GM19099 (cell line): Measurements from ENCODE around the gene SNUPN.
A peak's percentile ranks its signal among the peaks of the same experiment; 100 is the strongest.

Experiments used
- POLR2A ChIP-seq: IDR thresholded peaks from 3 replicates; pipeline ENCODE4 v1.6.1; 2011; ENCODE audit warnings: low read depth; ENCODE audit not compliant: insufficient read length; ENCODE audit errors: extremely low read depth

Gene SNUPN

DNA sequence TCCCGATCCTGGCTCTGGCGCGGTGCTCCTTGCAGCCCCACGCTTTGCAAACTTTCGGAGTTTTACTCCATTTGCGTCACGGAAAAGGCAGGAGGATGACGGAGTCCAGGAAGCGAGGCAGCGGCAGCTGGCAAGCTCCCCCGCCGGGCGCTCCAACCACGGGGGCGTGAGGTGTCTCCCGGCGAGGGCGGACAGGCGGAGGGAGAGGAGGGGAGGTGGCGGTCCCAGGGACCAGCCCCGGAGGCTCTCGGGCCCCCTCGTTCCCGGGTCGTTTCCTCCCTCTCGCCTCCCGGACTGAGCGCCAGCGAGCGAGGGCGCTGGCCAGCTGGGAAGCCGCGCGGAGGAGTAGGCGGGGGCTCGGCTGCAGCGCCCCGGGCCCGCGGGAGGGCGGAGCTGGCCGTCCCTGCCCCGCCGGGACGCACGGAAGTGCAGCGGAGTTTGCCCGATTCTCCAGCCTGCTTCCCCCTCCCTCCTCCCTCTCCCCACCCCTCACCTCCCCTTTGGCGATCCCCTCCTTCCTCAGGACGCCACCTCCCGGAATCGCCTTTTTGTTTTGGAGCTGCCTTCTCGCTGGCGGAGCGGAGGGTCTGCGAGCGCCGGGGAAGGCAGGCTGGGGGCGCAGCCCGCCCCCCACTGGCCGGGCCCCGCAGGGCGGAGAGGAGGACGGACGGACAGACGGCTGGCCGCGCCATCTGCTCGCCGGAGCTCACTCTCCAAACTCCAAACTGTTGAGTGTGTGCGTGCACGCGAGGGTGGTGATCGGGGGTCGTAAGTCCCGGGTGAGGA is 22.0 kb upstream of the SNUPN start, which contains the start of gene SNX33:
TSS of gene SNX33 (plus strand) at position 543 of the 786 bp plus-strand sequence. CDS start 1,191 bp downstream, outside the sequence.
- no peak for TF ChIP-seq POLR2A

DNA sequence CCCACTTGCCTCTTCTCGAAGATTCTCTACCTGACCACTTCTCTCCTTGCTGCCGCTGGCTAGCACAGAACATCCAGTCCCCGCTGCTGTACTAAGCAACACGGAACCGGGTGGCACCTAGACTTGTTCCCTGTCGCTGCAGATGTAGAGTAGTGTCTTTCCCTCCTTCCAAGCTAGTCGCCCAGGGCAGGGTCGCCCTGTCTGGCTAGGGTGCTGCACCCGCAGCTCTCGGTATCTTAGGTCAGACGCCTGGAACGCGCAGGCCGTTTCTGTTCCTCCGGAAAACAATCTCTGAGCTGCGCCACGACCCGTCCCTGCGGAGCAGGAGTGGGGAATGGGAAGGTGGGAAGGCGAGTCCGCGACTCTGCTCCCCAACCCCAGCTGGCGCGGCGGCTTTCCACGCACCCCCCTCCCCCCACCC is 21.4 kb upstream of the SNUPN start:
- no peak for TF ChIP-seq POLR2A

DNA sequence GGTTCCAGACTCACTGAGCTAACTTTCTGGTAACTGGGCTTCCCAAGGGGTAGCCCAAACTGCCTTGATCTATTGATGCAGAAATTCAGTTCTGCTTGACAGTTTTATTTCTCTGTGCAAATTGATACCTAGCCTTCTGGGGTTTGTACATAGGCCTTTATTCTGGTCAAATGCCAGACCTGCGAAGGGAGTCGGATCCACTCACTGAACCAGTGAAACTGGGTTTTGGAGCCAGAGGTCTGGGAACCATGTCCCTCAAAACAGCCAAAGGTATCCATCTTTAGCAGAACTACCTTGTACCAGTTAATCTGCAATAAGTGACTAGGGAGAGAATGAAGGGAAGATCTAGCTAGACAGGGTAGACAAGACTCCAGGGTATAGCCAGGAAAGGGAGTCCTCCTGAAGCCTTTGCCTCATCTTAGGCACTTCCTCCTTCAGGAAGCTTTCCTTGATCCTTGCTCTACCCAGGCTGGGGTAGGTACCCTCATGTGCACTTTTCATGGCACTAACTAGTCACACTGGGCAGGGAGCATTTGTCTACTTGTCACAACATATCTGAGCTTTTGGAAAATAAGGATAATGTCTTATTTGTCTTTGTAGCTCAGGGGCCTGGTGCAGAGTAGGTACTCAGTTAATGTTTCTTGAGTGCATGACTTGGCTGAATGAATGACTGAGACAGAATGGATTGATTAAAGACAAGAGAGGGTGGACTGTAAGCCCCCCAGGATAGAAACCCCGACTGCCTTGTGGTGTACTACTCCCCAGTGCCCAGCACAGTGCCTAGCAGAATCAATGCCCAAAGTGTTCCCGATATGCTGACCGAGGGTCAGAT is 20.8 kb upstream of the SNUPN start:
- TF ChIP-seq POLR2A: no peak

DNA sequence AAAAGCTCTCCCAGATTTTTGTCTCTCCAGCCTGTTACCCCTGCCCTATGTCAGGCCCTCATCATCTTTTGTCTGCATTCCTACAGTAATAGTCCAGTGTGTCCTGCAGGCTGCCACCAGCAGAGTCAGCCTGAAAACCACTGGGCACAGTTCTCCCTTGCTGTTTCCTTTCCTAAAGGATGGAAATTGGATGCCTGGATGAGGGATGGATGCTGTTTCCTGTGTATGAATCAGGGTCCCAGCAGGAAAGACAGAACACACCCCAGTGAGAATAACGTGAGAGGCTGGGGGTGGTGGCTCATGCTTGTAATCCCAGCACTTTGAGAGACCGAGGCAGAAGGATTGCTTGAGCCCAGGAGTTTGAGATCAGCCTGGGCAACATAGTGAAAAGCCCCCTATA is 18.9 kb upstream of the SNUPN start:
- TF ChIP-seq POLR2A: no peak

DNA sequence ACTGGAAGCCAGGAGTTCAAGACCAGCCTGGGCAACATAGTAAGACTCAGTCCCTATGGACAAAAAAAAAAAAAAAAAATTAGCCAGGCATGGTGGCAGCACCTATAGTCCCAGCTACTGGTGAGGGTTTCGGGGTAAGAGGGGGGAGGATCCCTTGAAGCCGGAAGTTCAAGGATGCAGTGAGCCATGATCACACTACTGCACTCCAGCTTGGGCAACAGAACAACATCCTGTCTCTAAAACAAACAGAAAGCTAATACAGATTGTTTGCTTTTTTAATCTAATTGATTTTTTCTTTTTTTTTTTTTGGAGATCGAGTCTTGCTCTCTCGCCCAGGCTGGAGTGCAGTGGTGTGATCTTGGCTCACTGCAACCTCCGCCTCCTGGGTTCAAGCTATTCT is 16.1 kb upstream of the SNUPN start:
- TF ChIP-seq POLR2A: no peak

DNA sequence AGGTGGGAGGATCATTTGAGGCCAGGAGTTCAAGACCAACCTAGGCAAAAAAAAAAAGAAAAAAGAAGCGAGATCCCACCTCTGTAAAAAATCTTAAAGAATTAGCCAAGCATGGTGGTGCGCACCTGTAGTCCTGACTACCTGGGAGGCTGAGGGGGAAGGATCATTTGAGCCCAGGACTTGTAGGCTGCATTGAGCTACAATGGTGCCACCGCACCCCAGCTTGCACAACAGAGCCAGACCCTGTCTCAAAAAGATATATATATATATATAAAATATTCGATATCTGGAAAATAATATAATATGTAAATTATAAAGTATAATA is 15.6 kb upstream of the SNUPN start:
- no peak for TF ChIP-seq POLR2A

DNA sequence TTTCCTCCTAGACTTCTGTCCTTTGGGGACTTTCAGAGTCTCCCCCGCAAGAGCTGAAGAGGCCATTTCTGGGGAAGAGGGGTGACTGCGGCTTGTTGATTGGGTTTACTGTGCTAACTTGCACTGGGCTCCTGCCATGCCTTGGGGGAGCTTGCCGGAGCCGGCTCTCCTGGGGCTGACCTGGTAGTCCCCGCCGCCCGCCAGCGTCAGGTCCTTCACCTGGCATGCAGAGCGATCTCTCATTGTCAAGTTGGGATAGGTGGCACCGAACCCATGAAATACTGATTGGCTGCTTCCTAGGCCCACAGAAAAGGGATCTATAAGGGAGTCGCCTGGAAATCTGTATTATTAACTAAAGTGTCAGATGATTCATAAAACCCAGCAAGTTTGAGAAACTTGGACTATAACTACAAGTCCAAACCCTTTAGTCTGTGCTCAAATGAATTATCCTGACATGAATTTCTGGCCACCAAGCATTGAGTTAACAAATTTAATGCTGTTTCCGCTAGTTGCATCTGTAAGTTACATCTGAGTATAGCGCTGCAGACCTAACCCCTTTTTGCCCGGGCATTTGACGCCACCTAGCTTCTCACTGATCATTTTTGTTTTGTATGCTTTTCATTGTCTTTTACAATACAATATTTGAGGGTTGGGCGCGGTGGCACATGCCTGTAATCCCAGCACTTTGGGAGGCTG is 15.1 kb upstream of the SNUPN start:
- TF ChIP-seq POLR2A: no peak

DNA sequence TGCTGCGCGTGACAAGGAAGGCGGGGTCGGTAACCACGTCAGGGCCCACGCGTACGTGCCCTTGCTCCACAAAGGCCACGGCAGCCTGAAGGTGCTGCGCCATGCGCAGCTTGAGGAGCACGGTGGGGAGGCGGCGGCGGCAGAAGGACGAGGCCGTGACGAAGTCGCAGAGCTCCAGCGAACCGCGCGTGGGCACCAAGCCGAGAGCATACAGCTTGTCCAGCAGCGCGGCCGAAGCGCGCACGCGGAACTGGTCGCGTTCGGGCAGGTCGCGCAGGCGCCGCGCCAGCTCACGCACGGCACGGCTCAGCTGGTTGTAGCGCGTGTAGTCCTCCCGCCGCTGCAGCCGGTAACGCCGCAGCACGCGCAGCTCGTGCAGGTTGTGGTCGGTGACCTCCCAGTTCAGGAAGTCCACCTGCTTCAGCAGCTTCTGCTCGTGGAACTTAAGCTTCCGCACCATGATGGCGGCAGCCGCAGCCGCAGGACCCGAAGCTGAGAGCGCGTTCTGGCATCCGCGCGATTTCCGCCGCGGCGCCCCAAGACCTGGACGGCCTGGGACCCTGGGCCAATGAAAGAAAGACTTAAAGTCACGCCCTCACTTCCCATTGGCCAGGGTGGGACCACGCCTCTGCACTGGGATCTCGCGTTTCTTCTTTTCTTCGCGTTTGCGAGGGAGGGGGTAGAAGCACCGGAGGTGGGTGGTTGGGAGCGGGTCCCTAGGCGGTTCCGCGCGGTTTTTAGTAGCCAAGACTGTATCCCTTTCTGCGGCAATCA is 14.4 kb upstream of the SNUPN start, which contains the start of gene IMP3:
TSS of gene IMP3 (minus strand) at position 516 of the 774 bp plus-strand sequence. CDS start at position 460, 56 bp downstream.
- TF ChIP-seq POLR2A: peak; percentile 98

DNA sequence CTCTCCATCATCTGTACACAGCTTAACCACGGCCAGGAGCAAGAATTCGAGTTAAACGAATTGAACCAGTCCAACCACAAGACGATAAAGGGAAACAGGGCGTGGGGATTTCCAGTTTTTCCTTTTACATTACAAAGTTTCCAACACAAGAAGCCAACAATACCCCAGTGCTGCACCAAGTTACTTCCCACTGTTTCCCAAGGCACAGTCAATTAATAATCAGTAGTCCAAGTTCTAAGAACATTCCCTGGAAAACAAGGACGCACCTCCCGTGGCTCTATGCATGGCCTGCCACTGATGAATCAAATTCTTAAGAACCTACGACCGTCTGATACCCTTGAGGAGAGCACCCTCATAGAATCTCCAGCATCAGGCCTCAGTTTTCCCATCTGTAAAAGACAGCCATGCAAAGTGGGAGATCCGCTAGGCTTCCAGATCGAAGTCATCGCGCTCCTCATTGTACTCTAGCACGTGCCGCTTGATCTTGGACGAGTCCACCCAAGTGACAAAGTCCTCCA is 13.7 kb upstream of the SNUPN start:
- TF ChIP-seq POLR2A: no peak

DNA sequence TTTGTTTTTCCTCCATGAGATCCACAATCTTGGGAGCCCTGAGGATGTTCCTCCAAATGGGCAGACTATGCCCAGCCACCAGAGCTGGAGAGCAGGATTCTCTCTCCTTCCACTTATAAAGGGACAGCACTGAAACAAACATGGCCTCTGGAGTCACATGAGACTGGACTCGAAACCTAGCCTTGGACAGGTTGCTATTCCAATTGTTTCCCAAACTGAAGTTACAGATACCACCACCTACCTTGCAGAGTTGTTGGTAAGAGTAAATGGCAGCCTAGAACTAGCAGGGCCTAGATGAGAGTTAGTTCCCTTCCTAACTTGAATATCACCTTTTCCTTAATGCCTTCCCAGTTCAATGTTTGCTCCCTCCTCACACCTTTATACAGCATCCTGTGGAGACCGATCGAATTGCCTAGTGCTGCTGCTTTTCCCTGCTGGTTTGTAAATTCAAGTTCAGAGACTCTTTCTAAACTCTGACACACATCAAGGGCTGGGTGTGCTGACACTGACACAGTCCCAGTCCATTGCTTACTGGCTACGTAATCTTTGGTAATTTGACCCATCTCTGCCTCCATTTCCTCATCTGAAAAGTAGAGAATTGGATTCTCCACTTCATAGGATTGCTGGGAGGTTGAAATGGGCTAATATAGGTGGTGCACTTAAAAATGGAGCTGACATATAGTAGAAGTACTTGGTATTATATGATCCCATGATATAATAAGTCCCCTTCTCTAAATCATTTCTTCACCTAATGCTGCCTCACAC is 11.9 kb upstream of the SNUPN start:
- no peak for TF ChIP-seq POLR2A

DNA sequence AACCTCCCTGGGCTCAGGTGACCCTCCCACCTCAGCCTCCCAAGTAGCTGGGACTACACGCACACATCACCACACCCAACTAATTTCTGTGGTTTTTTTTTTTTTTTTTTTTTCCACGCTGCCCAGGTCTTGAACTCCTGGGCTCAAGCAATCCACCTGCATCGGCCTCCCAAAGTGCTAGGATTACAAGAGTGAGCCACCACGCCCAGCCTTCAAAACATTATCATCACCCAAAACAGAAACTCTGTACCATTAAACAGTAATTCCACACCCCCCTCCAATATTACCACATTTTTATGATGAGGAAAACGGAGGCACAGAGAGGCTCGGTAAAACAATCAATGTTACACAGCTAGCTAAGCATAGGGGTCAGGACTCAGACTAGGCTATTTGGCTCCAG is 10.5 kb upstream of the SNUPN start:
- no peak for TF ChIP-seq POLR2A

DNA sequence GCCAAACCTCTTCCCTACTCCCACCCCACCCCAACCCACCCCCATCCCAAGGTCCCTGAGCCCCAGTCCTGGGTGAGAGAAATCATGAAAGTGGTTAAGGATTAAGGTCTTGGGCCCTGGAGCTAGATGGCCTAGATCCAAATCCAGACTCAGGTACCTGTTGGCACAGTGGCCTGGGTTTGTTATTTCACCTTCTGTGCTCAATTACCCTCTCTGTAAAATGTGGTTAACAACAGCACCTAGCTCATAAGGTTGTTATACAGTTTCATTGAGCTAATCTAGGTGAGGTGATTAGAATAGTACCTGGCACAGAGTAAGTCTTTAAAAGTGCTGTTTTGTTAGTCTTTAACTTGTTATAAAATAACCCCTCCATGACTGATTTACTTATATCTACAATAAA is 6.4 kb upstream of the SNUPN start:
- TF ChIP-seq POLR2A: no peak

DNA sequence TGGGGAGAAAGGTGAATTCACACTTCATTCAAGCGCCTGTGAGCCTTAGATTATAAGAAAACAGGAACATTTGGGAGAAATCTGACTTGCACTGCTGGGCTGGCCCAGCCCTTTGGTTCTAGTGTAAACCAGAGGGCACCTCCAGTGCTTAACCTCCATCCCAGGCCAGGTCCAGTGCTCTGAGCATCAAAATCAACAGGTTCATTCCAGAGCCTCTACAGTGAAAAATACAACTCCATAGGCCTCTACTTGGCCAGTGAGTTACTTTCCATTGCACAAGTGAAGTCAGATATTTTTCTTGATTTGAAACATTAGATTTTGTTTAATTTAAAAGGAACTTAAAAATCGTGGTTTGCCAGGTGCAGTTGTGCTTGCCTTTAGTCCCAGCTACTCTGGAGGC is 3.0 kb downstream of the SNUPN start:
- TF ChIP-seq POLR2A: no peak
